ENCODE results near the gene MYO19.
"Not testable (repeated sequence)": the region's sequence is repeated elsewhere in the genome, so short reads cannot be mapped to it uniquely, and the experiment has no call there.

Gene MYO19

DNA sequence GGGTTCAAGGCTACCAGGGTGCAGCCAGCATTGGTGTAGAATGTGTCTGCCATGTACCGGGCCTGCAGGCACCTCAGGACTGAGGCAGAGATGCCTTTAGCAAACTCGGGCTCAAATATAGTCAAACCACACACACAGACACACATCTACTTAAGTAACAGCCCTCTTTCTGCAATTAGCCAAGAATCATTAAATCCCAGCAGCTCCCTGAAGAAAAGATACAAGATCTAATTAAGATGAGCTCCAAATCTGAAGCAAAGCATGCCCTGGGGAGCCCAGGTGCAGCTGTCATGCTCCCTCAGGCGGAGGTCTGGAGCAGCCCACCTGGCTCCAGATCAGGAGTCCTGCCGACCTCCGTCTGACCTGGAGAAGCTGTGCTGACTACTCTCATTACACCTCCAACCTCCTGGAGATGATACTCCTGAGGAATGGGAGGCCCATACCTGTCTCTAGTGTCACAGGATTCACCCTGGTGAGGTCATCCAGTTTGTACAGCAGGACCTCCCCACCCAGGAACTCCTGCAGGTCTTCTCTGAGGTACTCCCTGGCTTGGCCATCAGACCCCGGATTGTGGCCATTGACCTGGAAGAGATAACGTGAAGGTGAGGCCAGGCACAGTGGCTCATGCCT, 6.9 kb downstream of the MYO19 start:
- Histone ChIP-seq H3K27ac (ENCODE audit: low read depth, low read length) (no peak overlapping the region), H3K36me3 (ENCODE audit: insufficient read depth, low read length) (peaks cover 41% of the 10 kb centered on the region)

GRCh38 chr17:36525888-36526287, 8.8 kb downstream of the MYO19 start:
- peaks cover 39% of the 10 kb centered on the region for H3K36me3 ChIP-seq (ENCODE audit: insufficient read depth, low read length)
- H3K9ac ChIP-seq (ENCODE audit: low read length): no peak overlapping the region
- no peaks in the 10 kb centered on the region for H3K4me1 ChIP-seq (ENCODE audit: insufficient read depth, low read length)
- no peaks in the 10 kb centered on the region for H3K9me3 ChIP-seq (ENCODE audit: low read length)
- no peaks in the 10 kb centered on the region for H3K27me3 ChIP-seq (ENCODE audit: control insufficient read depth in 1 of 2, insufficient read depth in 2 of 2, low read length in 2 of 2)
- H3K27ac ChIP-seq (ENCODE audit: low read depth, low read length): no peak overlapping the region
- no peak overlapping the region for H3K4me3 ChIP-seq (ENCODE audit: low read depth in 1 of 2, low read length in 2 of 2)

More for the DNA sequence above, 6.9 kb downstream of the MYO19 start:
- Histone ChIP-seq H3K9me3 (ENCODE audit: low read length) (no peaks in the 10 kb centered on the region), H3K27me3 (ENCODE audit: control insufficient read depth in 1 of 2, insufficient read depth in 2 of 2, low read length in 2 of 2) (no peaks in the 10 kb centered on the region), H3K4me3 (ENCODE audit: low read depth in 1 of 2, low read length in 2 of 2) (no peak overlapping the region), H3K9ac (ENCODE audit: low read length) (no peak overlapping the region), H3K4me1 (ENCODE audit: insufficient read depth, low read length) (no peaks in the 10 kb centered on the region)

DNA sequence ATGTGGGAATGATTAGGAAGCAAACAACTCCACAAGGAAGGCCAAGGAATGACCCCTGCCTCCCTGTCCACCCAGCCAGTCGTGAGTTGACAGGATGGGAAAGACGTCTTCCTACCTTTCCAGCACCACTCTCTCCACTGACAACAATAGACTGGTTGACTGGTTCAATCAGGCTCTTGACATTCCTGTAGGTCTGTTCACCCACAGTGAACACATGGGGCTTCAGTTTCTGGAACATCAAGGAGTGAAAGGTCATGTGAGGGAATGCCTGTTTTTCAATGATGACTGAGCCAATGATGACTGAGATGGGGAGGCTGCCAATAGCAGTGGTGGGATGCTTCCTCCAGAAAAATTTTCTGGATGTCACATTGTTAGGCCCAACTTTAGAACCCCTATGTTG, 9.6 kb downstream of the MYO19 start:
- Histone ChIP-seq H3K9me3 (ENCODE audit: low read length) (no peaks in the 10 kb centered on the region), H3K9ac (ENCODE audit: low read length) (no peak overlapping the region), H3K4me3 (ENCODE audit: low read depth in 1 of 2, low read length in 2 of 2) (no peak overlapping the region), H3K36me3 (ENCODE audit: insufficient read depth, low read length) (peaks cover 39% of the 10 kb centered on the region), H3K27ac (ENCODE audit: low read depth, low read length) (no peak overlapping the region), H3K27me3 (ENCODE audit: control insufficient read depth in 1 of 2, insufficient read depth in 2 of 2, low read length in 2 of 2) (no peaks in the 10 kb centered on the region), H3K4me1 (ENCODE audit: insufficient read depth, low read length) (no peaks in the 10 kb centered on the region)

GRCh38 chr17:36524428-36524876, 10.2 kb downstream of the MYO19 start:
- Histone ChIP-seq H3K4me3 (ENCODE audit: low read depth in 1 of 2, low read length in 2 of 2) (no peak overlapping the region), H3K27me3 (ENCODE audit: control insufficient read depth in 1 of 2, insufficient read depth in 2 of 2, low read length in 2 of 2) (no peaks in the 10 kb centered on the region), H3K4me1 (ENCODE audit: insufficient read depth, low read length) (no peaks in the 10 kb centered on the region), H3K9ac (ENCODE audit: low read length) (no peak overlapping the region), H3K9me3 (ENCODE audit: low read length) (no peaks in the 10 kb centered on the region), H3K36me3 (ENCODE audit: insufficient read depth, low read length) (peaks cover 39% of the 10 kb centered on the region), H3K27ac (ENCODE audit: low read depth, low read length) (no peak overlapping the region)

DNA sequence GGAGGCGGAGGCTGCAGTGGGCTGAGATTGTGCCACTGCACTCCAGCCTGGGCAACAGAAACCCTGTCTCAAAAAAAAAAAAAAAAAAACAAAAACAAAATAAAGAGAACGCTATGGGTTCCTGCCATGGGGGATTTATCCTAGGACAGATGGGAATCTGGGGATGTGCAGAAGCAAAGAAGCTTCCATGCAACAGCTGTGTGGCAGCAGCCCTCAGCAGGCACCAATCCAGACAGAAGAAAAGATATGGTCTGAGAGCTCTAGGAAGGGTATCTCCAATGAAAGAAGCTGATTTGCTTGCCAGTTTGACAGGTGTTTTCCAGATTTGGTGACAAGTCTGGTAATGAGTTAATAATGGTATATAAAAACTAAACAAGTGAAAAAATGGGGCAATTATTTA, 11.6 kb downstream of the MYO19 start:
- H3K9me3 ChIP-seq (ENCODE audit: low read length): no peaks in the 10 kb centered on the region
- peaks cover 39% of the 10 kb centered on the region for H3K36me3 ChIP-seq (ENCODE audit: insufficient read depth, low read length)
- H3K4me3 ChIP-seq (ENCODE audit: low read depth in 1 of 2, low read length in 2 of 2): no peak overlapping the region
- H3K27me3 ChIP-seq (ENCODE audit: control insufficient read depth in 1 of 2, insufficient read depth in 2 of 2, low read length in 2 of 2): no peaks in the 10 kb centered on the region
- no peaks in the 10 kb centered on the region for H3K4me1 ChIP-seq (ENCODE audit: insufficient read depth, low read length)
- no peak overlapping the region for H3K27ac ChIP-seq (ENCODE audit: low read depth, low read length)
- H3K9ac ChIP-seq (ENCODE audit: low read length): no peak overlapping the region

GRCh38 chr17:36515837-36516236, 18.8 kb downstream of the MYO19 start:
- H3K27me3 ChIP-seq (ENCODE audit: control insufficient read depth in 1 of 2, insufficient read depth in 2 of 2, low read length in 2 of 2): no peaks in the 10 kb centered on the region
- no peak overlapping the region for H3K4me3 ChIP-seq (ENCODE audit: low read depth in 1 of 2, low read length in 2 of 2)
- H3K4me1 ChIP-seq (ENCODE audit: insufficient read depth, low read length): no peaks in the 10 kb centered on the region
- no peak overlapping the region for H3K27ac ChIP-seq (ENCODE audit: low read depth, low read length)
- no peaks in the 10 kb centered on the region for H3K9me3 ChIP-seq (ENCODE audit: low read length)
- H3K9ac ChIP-seq (ENCODE audit: low read length): no peak overlapping the region
- H3K36me3 ChIP-seq (ENCODE audit: insufficient read depth, low read length): no peaks in the 10 kb centered on the region

GRCh38 chr17:36514856-36515255, 19.8 kb downstream of the MYO19 start:
- no peak overlapping the region for H3K9ac ChIP-seq (ENCODE audit: low read length)
- H3K27ac ChIP-seq (ENCODE audit: low read depth, low read length): no peak overlapping the region
- H3K36me3 ChIP-seq (ENCODE audit: insufficient read depth, low read length): no peaks in the 10 kb centered on the region
- H3K27me3 ChIP-seq (ENCODE audit: control insufficient read depth in 1 of 2, insufficient read depth in 2 of 2, low read length in 2 of 2): no peaks in the 10 kb centered on the region
- H3K4me3 ChIP-seq (ENCODE audit: low read depth in 1 of 2, low read length in 2 of 2): no peak overlapping the region
- no peaks in the 10 kb centered on the region for H3K9me3 ChIP-seq (ENCODE audit: low read length)
- no peaks in the 10 kb centered on the region for H3K4me1 ChIP-seq (ENCODE audit: insufficient read depth, low read length)

DNA sequence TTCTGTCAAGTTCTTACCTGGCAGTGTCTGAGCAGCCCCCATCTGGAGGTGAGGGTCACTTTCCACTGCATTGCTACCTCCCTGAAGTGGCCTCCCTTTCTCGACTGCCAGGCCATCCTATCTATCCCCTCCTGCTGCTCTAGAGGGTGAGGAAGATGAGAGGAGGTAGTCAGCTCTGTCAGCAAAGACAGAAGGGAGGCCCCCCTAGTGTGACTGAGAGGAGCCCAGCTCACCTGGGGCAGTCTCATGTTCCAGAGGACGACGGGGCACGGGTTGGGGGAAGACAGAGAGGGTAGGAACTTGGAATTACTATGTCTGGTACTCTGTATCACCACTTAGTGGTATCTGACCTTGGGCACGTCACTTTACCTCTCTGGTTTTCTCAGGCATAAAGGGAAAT, 22.0 kb downstream of the MYO19 start:
- no peaks in the 10 kb centered on the region for H3K36me3 ChIP-seq (ENCODE audit: insufficient read depth, low read length)

GRCh38 chr17:36511216-36511615, 23.5 kb downstream of the MYO19 start:
- Histone ChIP-seq H3K27me3 (ENCODE audit: control insufficient read depth in 1 of 2, insufficient read depth in 2 of 2, low read length in 2 of 2) (no peaks in the 10 kb centered on the region), H3K36me3 (ENCODE audit: insufficient read depth, low read length) (peaks cover 11% of the 10 kb centered on the region)

More for the DNA sequence above, 22.0 kb downstream of the MYO19 start:
- no peaks in the 10 kb centered on the region for H3K9me3 ChIP-seq (ENCODE audit: low read length)
- no peak overlapping the region for H3K27ac ChIP-seq (ENCODE audit: low read depth, low read length)
- no peaks in the 10 kb centered on the region for H3K27me3 ChIP-seq (ENCODE audit: control insufficient read depth in 1 of 2, insufficient read depth in 2 of 2, low read length in 2 of 2)
- no peak overlapping the region for H3K9ac ChIP-seq (ENCODE audit: low read length)
- no peaks in the 10 kb centered on the region for H3K4me1 ChIP-seq (ENCODE audit: insufficient read depth, low read length)
- no peak overlapping the region for H3K4me3 ChIP-seq (ENCODE audit: low read depth in 1 of 2, low read length in 2 of 2)

DNA sequence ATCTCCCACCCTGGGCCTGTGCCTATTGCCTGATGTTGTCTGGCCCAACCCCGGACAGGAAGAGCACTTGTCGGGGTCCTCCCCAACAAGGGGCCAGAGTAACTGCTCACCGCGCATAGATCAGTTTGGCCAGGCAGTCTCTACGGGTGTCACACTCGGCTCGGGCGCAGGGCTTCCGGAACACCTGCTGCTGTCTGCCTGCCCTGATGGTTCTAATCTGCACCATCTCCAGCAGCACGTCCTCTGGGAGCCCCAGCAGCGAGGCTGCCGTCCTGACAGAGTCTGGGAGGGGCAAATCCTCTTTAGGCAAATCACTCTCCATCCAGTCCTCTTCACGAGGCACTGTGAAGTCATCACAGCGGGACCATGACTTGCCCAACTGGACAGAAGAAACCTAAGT, 24.0 kb downstream of the MYO19 start:
- H3K9ac ChIP-seq (ENCODE audit: low read length): no peak overlapping the region
- no peaks in the 10 kb centered on the region for H3K27me3 ChIP-seq (ENCODE audit: control insufficient read depth in 1 of 2, insufficient read depth in 2 of 2, low read length in 2 of 2)
- H3K4me1 ChIP-seq (ENCODE audit: insufficient read depth, low read length): no peaks in the 10 kb centered on the region
- H3K9me3 ChIP-seq (ENCODE audit: low read length): no peaks in the 10 kb centered on the region
- H3K4me3 ChIP-seq (ENCODE audit: low read depth in 1 of 2, low read length in 2 of 2): no peak overlapping the region
- H3K36me3 ChIP-seq (ENCODE audit: insufficient read depth, low read length): peaks cover 16% of the 10 kb centered on the region
- H3K27ac ChIP-seq (ENCODE audit: low read depth, low read length): no peak overlapping the region

More at GRCh38 chr17:36511216-36511615, 23.5 kb downstream of the MYO19 start:
- Histone ChIP-seq H3K27ac (ENCODE audit: low read depth, low read length) (no peak overlapping the region), H3K4me3 (ENCODE audit: low read depth in 1 of 2, low read length in 2 of 2) (no peak overlapping the region), H3K4me1 (ENCODE audit: insufficient read depth, low read length) (no peaks in the 10 kb centered on the region), H3K9ac (ENCODE audit: low read length) (no peak overlapping the region), H3K9me3 (ENCODE audit: low read length) (no peaks in the 10 kb centered on the region)

DNA sequence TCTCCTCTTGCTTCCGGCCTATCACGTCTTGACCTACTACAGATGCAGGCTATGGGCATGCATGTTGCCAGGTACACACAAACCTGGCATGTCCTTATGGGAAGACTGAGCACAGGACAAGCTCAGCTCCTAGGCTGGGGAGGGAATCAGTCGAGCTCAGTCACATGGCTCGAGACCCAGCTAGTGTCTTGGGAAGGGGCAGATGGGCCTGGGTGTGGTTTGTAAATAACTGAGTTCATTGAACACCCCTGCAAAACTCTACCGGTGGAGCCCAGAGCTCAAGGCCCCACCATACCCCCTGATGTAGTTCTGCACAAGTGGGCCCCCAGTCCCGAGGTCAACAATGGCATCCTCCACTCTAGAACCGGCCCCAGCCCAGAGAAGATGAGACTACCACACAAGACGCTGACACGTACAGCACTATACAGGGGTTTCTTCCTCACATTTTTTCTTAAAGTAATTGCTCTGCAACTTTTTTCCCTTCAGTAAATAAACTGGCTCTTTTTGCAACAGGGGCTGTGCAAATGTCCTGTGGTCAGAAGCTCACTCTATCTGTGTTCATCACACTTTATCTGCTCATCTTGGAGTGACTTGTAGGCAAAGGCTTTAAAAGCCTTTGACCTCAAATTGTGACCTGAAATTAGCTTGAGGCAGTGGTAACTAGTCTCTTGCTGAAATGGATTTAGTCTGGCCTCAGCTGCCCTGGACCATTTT, 25.2 kb downstream of the MYO19 start:
- no peaks in the 10 kb centered on the region for H3K9me3 ChIP-seq (ENCODE audit: low read length)
- no peak overlapping the region for H3K27ac ChIP-seq (ENCODE audit: low read depth, low read length)
- H3K4me3 ChIP-seq (ENCODE audit: low read depth in 1 of 2, low read length in 2 of 2): no peak overlapping the region
- H3K27me3 ChIP-seq (ENCODE audit: control insufficient read depth in 1 of 2, insufficient read depth in 2 of 2, low read length in 2 of 2): no peaks in the 10 kb centered on the region
- H3K9ac ChIP-seq (ENCODE audit: low read length): no peak overlapping the region
- peaks cover 24% of the 10 kb centered on the region for H3K36me3 ChIP-seq (ENCODE audit: insufficient read depth, low read length)
- H3K4me1 ChIP-seq (ENCODE audit: insufficient read depth, low read length): no peaks in the 10 kb centered on the region

GRCh38 chr17:36508439-36508838, 26.2 kb downstream of the MYO19 start:
- not testable (repeated sequence) for H3K9me3 ChIP-seq (ENCODE audit: low read length); H3K4me3 ChIP-seq (ENCODE audit: low read depth in 1 of 2, low read length in 2 of 2); H3K27ac ChIP-seq (ENCODE audit: low read depth, low read length); H3K27me3 ChIP-seq (ENCODE audit: control insufficient read depth in 1 of 2, insufficient read depth in 2 of 2, low read length in 2 of 2); H3K9ac ChIP-seq (ENCODE audit: low read length); H3K4me1 ChIP-seq (ENCODE audit: insufficient read depth, low read length)
- peaks cover 33% of the 10 kb centered on the region for H3K36me3 ChIP-seq (ENCODE audit: insufficient read depth, low read length)

Measured in muscle layer of colon (tissue), 2 donors.